Astrocyte (in vitro differentiated cells and primary cell): ENCODE data around the gene ERO1B.

Experiments used
- CTCF ChIP-seq: IDR thresholded peaks from 2 replicates; pipeline ENCODE4 v1.5.1; 2011; ENCODE audit warnings: low read depth, mild to moderate bottlenecking, inconsistent platforms, low read length, moderate library complexity; ENCODE audit not compliant: insufficient read depth
- EZH2 ChIP-seq: IDR thresholded peaks from 2 replicates; pipeline ENCODE4 v1.6.1; 2012; ENCODE audit warnings: mild to moderate bottlenecking, low read length, inconsistent platforms; ENCODE audit not compliant: insufficient read depth

- TF ChIP-seq CTCF = no peak
- TF ChIP-seq EZH2 = no peak
Measured at GRCh38 chr1:236280438-236281197, 1.1 kb downstream of the ERO1B start.
